ENCODE measurements around the gene FAM3A. TPM values are rescaled to one million over a fixed set of nuclear protein-coding genes. Genes with fewer than 3 reads are reported as not detected.

Gene FAM3A
- total RNA-seq, 2 donors from 2014 or later = 24.5 to 25.4 TPM

DNA sequence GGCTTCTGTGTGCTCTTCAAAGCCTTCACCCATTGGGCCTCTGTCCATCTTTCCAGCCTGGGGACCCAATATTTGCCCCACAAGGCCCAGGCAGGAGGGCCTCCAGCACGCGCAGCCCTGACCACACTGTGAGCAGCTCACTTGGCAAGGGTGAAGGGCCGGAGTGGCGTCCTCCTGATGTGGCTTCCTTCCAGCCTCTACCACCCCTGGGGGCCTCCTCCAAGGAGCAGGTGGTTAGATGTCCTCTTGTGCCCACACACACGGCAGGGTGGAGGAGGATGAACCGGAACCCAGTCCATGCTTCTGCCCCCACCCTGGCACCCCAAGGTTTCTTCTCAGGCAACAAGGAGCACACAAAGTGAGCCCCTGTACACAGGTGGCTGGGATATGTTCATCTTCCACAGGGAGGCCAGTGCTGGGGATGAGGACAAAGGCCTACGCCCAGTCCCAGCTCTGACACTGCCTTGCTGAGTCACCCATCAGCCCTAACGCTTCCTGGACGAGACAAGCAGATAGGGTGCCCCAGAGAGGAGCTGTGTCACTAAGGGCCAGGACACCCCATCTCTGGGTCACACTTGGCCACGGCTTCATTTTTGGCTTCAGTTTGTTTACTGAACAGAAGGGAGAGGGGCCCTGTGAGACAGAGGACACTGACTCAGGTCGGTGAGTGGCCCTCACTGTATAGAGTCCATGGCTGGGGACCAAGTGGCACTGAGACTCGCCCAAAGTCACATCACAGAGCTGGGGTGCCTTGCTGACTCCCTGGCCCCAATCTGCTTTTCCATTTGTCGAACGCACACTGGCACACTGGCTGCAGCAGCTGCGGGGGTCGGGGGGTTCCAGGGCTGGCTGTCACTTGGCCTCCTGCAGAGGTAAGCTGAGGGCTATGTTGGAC, 31.5 kb downstream of the FAM3A start:
- Mint-ChIP-seq H3K4me1 (peaks cover 8% of the 10 kb centered on the region), H3K9me3 (no peaks in the 10 kb centered on the region), H3K27me3 (no peaks in the 10 kb centered on the region), H3K27ac (no peak overlapping the region), H3K36me3 (ENCODE audit: low read depth) (peaks cover 35% of the 10 kb centered on the region), H3K4me3 (peak overlapping the region; percentile 66)
- ATAC-seq (replicated peaks) = peak; percentile 61

- H3K27me3 Mint-ChIP-seq = no peaks in the 10 kb centered on the region
- peaks cover 8% of the 10 kb centered on the region for H3K4me1 Mint-ChIP-seq
- H3K27ac Mint-ChIP-seq = no peak overlapping the region
- ATAC-seq (replicated peaks) = no peak
- H3K4me3 Mint-ChIP-seq = peak overlapping the region; percentile 33
- no peaks in the 10 kb centered on the region for H3K9me3 Mint-ChIP-seq
- peaks cover 35% of the 10 kb centered on the region for H3K36me3 Mint-ChIP-seq (ENCODE audit: low read depth)
These were observed 32.7 kb downstream of the FAM3A start for GRCh38 chrX:154483325-154483724.

DNA sequence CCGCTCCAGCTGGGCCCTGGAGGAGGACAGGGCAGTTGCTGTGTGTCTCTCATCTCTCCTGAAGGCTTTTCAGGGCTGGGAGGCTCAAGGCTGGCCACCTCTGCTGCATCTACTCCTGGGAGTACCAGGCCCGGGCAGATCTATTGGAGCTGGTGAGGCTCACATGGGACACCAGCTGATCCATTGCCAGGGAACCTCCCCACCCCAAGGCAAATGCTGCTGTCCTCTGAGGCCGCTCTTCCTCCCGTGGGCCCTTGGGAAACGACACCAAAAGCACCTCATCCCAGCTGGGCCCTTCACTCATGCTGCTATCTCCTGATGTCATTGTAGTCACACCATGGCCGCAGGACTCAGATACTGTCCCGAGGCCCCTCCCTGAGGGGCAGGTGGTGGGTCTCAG, 33.2 kb downstream of the FAM3A start:
- Mint-ChIP-seq H3K27me3 (no peaks in the 10 kb centered on the region), H3K36me3 (ENCODE audit: low read depth) (peaks cover 29% of the 10 kb centered on the region), H3K9me3 (no peaks in the 10 kb centered on the region), H3K4me3 (no peak overlapping the region), H3K4me1 (peaks cover 5% of the 10 kb centered on the region), H3K27ac (no peak overlapping the region)
- ATAC-seq (replicated peaks) = no peak

- no peak overlapping the region for H3K4me3 Mint-ChIP-seq
- no peak overlapping the region for H3K27ac Mint-ChIP-seq
- H3K9me3 Mint-ChIP-seq = no peaks in the 10 kb centered on the region
- peaks cover 5% of the 10 kb centered on the region for H3K4me1 Mint-ChIP-seq
- no peak for ATAC-seq (replicated peaks)
- H3K36me3 Mint-ChIP-seq (ENCODE audit: low read depth) = peaks cover 25% of the 10 kb centered on the region
- no peaks in the 10 kb centered on the region for H3K27me3 Mint-ChIP-seq
These were observed 34.0 kb downstream of the FAM3A start for GRCh38 chrX:154481911-154482601.

GRCh38 chrX:154481195-154481594, 34.8 kb downstream of the FAM3A start:
- Mint-ChIP-seq H3K27me3 (no peaks in the 10 kb centered on the region), H3K9me3 (no peaks in the 10 kb centered on the region), H3K4me3 (no peak overlapping the region), H3K4me1 (peaks cover 5% of the 10 kb centered on the region), H3K36me3 (ENCODE audit: low read depth) (peaks cover 33% of the 10 kb centered on the region), H3K27ac (no peak overlapping the region)
- no peak for ATAC-seq (replicated peaks)

GRCh38 chrX:154478728-154479622, 37.1 kb downstream of the FAM3A start, which contains the start of gene LAGE3:
LAGE3 (minus strand) TSS chrX:154479281; CDS start chrX:154478915, 366 bp downstream.
- peaks cover 5% of the 10 kb centered on the region for H3K4me1 Mint-ChIP-seq
- no peaks in the 10 kb centered on the region for H3K9me3 Mint-ChIP-seq
- ATAC-seq (replicated peaks) = peak; percentile 96
- no peaks in the 10 kb centered on the region for H3K27me3 Mint-ChIP-seq
- peaks cover 16% of the 10 kb centered on the region for H3K36me3 Mint-ChIP-seq (ENCODE audit: low read depth)
- peak within 1 kb of the TSS; percentile 89 for H3K27ac Mint-ChIP-seq
- H3K4me3 Mint-ChIP-seq = peak within 1 kb of the TSS; percentile 86

DNA sequence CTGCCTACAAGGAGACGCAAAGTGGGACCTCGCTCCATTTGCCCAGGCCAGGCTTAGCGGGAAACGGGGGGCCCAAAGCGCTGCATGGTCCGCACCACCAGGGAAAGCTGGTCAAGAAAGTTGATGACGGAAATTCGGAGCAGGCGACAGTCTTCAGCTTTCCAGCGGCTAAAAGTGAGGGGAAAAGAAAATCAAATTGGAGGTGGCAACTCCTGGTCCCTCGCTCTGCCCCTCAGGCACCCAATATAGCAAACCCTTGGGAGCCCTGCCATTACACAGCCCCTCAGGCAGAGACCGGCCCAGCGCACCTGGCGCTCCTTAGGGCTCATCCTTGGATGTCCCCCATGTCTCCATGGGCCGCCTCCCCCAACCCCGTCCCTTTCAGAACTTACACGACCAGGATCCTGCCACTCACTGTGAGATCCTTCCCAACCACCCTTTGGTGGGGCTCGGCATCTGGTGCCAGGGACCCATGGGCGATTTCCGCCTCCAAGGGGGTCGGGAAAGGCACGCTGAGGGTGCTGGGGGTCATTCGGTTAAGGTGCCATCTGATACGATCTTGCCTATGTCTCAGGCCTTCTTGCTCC, 38.0 kb downstream of the FAM3A start:
- H3K27me3 Mint-ChIP-seq = no peaks in the 10 kb centered on the region
- H3K4me3 Mint-ChIP-seq = peak overlapping the region; percentile 86
- H3K27ac Mint-ChIP-seq = no peak overlapping the region
- H3K36me3 Mint-ChIP-seq (ENCODE audit: low read depth) = peaks cover 17% of the 10 kb centered on the region
- no peak for ATAC-seq (replicated peaks)
- H3K9me3 Mint-ChIP-seq = no peaks in the 10 kb centered on the region
- H3K4me1 Mint-ChIP-seq = peaks cover 5% of the 10 kb centered on the region

DNA sequence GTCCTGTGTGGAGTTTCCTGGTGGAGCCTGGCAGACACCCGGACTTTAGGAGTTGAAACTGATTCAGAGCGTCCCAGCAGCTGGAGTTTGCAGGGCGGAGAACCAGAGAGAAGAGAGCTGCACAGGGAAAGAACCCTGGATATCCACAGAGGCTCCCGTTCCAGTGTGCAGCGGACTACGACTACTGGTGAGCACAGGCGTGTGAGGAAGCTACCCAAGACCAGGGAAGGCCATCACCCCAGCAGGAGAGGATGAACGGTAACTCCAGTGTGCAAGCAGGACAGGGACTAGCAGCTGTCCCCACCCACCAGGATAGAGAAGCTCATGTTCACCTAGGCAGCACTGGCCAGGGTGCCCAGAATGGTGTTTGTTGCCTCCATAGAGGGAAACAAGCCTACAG, 39.2 kb downstream of the FAM3A start:
- H3K27me3 Mint-ChIP-seq = no peaks in the 10 kb centered on the region
- H3K36me3 Mint-ChIP-seq (ENCODE audit: low read depth) = peaks cover 19% of the 10 kb centered on the region
- H3K4me1 Mint-ChIP-seq = no peaks in the 10 kb centered on the region
- H3K27ac Mint-ChIP-seq = no peak overlapping the region
- no peak for ATAC-seq (replicated peaks)
- H3K4me3 Mint-ChIP-seq = peak overlapping the region; percentile 86
- H3K9me3 Mint-ChIP-seq = no peaks in the 10 kb centered on the region

DNA sequence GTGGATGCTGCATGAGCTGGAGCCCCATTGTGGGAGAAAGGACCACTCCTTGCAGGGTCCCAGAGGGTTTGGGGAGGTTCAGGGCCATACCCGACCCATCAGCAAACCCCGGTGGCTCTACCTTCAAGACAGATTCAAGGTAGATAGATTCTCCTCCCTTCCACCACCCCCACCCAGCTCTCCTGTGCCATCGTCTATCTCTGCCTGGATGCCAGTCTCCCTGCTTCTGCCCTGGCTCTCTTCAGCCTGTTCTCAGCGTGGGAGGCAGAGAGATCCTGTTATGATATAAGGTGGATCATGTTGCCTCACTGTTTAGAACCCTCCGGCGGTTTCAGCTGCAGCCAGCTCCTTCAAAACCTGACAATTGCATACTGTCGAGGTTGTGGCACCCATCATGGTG, 42.3 kb downstream of the FAM3A start:
- H3K36me3 Mint-ChIP-seq (ENCODE audit: low read depth) = peaks cover 32% of the 10 kb centered on the region
- H3K4me3 Mint-ChIP-seq = no peak overlapping the region
- no peaks in the 10 kb centered on the region for H3K27me3 Mint-ChIP-seq
- ATAC-seq (replicated peaks) = no peak
- H3K9me3 Mint-ChIP-seq = no peaks in the 10 kb centered on the region
- H3K4me1 Mint-ChIP-seq = no peaks in the 10 kb centered on the region
- H3K27ac Mint-ChIP-seq = no peak overlapping the region

DNA sequence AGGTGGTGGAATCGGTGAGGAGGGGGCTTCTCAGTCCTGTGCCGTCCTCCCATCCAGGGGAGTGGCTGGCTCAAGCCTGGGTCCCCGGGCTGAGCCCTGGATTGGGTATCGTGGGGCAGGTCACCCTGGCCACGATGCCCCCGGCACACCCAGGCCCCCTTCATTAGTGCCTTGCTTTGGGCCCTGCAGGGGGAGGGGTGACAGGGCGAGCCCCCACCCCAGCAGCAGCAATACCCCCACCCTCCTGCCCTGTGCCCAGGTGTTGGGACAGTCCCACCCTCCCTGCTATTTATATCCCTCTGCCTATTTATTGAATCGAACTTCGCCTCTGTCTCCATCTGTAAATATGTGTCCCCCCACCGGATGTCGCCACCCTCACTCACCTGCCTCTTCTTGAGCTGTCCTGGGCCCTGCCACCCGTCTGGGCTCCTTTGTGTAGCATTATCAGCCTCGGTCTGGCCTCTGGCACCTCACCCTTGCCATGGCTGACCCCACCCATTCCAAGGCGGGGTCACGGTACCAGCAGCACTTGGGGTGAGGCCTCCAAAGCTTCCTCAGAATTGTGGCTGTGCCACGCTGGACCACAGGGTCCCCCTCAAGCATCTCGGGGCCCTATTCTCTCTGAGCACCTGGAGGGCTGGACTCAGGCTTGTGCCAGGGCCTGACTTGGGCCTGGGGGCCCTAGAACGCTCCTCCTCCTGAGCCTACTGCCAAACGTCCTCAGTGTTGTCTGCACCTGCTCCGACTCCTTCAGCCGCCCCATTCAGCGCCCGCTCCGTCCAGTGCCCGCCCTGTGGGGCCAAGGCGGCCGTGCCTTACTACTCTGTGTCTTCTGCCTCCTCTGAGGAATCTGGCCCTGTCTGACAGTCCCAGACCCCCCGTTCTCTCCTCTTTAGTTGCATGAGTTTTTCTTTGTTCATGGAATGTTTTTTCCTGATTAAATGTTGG, 43.1 kb downstream of the FAM3A start:
- H3K9me3 Mint-ChIP-seq = no peaks in the 10 kb centered on the region
- ATAC-seq (replicated peaks) = no peak
- no peaks in the 10 kb centered on the region for H3K27me3 Mint-ChIP-seq
- H3K4me1 Mint-ChIP-seq = no peaks in the 10 kb centered on the region
- no peak overlapping the region for H3K27ac Mint-ChIP-seq
- no peak overlapping the region for H3K4me3 Mint-ChIP-seq
- peaks cover 32% of the 10 kb centered on the region for H3K36me3 Mint-ChIP-seq (ENCODE audit: low read depth)

DNA sequence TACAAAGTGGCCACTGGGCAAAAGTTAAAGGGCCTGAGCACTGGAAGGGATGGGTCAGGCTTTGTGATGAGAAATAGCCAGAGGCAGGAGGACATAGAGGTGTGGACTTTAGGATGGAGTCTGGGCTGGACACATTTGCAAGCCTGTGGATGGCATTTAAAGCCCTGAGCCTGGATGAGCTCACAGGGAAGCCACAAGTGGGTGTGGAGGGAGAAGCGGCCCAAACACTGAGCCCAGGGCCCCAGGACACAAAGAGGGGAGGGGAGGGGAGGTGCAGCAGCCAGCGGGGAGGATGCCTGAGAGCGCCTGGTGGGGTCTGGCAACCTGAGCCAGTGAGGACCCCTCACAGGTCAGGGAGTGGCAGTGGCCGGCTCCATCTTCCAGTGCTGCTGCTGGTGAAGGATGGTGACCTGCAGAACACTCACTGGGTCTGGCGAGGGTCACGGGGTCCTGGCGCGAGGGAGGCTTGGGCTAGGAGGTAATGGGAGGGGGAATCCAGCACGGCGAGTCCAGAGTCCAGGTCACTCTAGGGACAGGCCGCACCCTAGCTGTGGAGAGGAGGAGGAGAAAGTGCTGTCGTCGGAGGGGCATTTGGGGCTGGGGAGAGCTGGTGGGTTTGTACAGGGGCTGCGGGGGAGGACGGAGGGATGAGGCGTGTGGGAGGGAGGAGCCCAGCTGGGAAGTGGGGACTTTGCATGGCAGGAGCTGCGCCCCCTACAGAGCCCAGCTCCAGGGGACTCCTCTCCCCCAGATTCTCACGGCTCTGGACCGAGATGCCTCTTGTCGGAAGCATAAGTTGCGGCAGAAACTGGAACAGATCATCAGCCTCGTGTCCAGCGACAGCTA, 44.0 kb downstream of the FAM3A start:
- Mint-ChIP-seq H3K27me3 (no peaks in the 10 kb centered on the region), H3K9me3 (no peaks in the 10 kb centered on the region), H3K36me3 (ENCODE audit: low read depth) (peaks cover 32% of the 10 kb centered on the region), H3K27ac (no peak overlapping the region), H3K4me3 (no peak overlapping the region), H3K4me1 (no peaks in the 10 kb centered on the region)
- ATAC-seq (replicated peaks) = no peak

DNA sequence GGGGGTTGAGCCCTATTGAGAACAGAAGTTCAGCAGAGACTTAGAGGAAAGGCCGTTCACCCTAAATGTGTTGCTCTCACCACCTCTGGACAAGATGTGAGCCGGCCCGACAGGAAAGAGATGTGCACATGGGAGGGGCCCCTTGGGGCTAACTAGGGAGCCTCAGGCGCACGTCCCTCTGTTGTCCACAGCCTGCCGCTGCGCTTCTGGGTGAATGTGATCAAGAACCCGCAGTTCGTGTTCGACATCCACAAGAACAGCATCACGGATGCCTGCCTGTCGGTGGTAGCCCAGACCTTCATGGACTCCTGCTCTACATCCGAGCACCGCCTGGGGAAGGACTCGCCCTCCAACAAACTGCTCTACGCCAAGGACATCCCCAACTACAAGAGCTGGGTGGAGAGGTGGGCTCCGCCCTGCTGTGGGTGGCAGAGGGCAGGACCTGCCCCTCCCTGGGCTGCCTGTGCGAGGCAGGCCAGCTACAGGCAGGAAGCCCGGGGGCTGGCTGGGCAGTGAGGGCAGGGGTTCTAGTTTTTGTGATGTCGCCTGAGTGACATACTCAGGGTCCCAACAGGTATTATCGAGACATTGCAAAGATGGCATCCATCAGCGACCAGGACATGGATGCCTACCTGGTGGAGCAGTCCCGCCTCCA, 45.0 kb downstream of the FAM3A start:
- Mint-ChIP-seq H3K9me3 (no peaks in the 10 kb centered on the region), H3K27me3 (no peaks in the 10 kb centered on the region), H3K36me3 (ENCODE audit: low read depth) (peaks cover 28% of the 10 kb centered on the region), H3K4me3 (no peak overlapping the region), H3K27ac (no peak overlapping the region), H3K4me1 (no peaks in the 10 kb centered on the region)
- no peak for ATAC-seq (replicated peaks)
